Neural cell (in vitro differentiated cells): ENCODE measurements around the gene MND1. TPM values are rescaled to one million over a fixed set of nuclear protein-coding genes. Genes with fewer than 3 reads are reported as not detected.

ENCODE experiments used
- H2AFZ ChIP-seq: fragments of 200-600, 300-800 bp; sonication (generic), shearing (Covaris generic); 2 replicates; pipeline ENCODE4 v1.6.0; 2014; ENCODE audit warnings: low read depth, mild to moderate bottlenecking, antibody characterized with exemption, low read length, moderate library complexity
- H3F3A ChIP-seq: fragments of 200-600 bp; shearing (Covaris generic); 2 replicates; pipeline ENCODE4 v1.6.1; 2016; ENCODE audit warnings: mild to moderate bottlenecking, moderate library complexity, mixed read lengths, antibody characterized with exemption, low read length; ENCODE audit not compliant: insufficient read depth, poor library complexity, severe bottlenecking
- H3K27ac ChIP-seq: fragments of 200-600, 300-800 bp; sonication (generic), shearing (Covaris generic); 2 replicates; pipeline ENCODE4 v1.5.1; 2014; ENCODE audit warnings: mild to moderate bottlenecking, low read length, moderate library complexity
- H3K27me3 ChIP-seq: fragments of 300-800, 200-600 bp; sonication (generic), shearing (Covaris generic); 2 replicates; pipeline ENCODE4 v1.6.0; 2014; ENCODE audit warnings: mild to moderate bottlenecking, low read depth, low read length, moderate library complexity; ENCODE audit not compliant: insufficient read depth
- H3K36me3 ChIP-seq: fragments of 300-800, 200-600 bp; sonication (generic), shearing (Covaris generic); 2 replicates; pipeline ENCODE4 v1.5.1; 2014; ENCODE audit warnings: mild to moderate bottlenecking, antibody characterized with exemption, low read length, moderate library complexity; ENCODE audit not compliant: insufficient read depth
- H3K4me2 ChIP-seq: fragments of 300-800, 200-600 bp; sonication (generic), shearing (Covaris generic); 2 replicates; pipeline ENCODE4 v1.6.0; 2014; ENCODE audit warnings: mild to moderate bottlenecking, low read length
- H3K4me3 ChIP-seq: fragments of 300-800, 200-600 bp; sonication (generic), shearing (Covaris generic); 2 replicates; pipeline ENCODE4 v1.5.1; 2014; ENCODE audit warnings: mild to moderate bottlenecking, low read length, moderate library complexity
- H3K79me2 ChIP-seq: fragments of 200-600 bp; shearing (Covaris generic); replicated peaks from 2 replicates; pipeline ENCODE4 v1.6.0; 2014; ENCODE audit warnings: mild to moderate bottlenecking, low read length, moderate library complexity; ENCODE audit not compliant: insufficient read depth
- H3K9ac ChIP-seq: fragments of 300-800, 200-600 bp; sonication (generic), shearing (Covaris generic); 2 replicates; pipeline ENCODE4 v1.6.1; 2016; ENCODE audit warnings: mild to moderate bottlenecking, low read length, mixed read lengths
- H3K9me2 ChIP-seq: fragments of 200-600 bp; shearing (Covaris generic); 2 replicates; pipeline ENCODE4 v1.6.1; 2016; ENCODE audit warnings: mild to moderate bottlenecking, low read length, mixed read lengths; ENCODE audit not compliant: insufficient read depth
- H3K9me3 ChIP-seq: fragments of 200-600, 300-800 bp; sonication (generic), shearing (Covaris generic); 2 replicates; pipeline ENCODE4 v1.6.1; 2016; ENCODE audit warnings: mild to moderate bottlenecking, mixed run types, low read length, moderate library complexity, mixed read lengths
- H4K20me1 ChIP-seq: fragments of 200-600 bp; shearing (Covaris generic); 2 replicates; pipeline ENCODE4 v1.6.1; 2016; ENCODE audit warnings: mild to moderate bottlenecking, mixed run types; ENCODE audit not compliant: insufficient read depth
- EP300 ChIP-seq: fragments of 450-650 bp; conservative IDR thresholded peaks from 2 replicates; pipeline ENCODE4 v1.6.1; 2014; ENCODE audit warnings: antibody characterized with exemption, mild to moderate bottlenecking, moderate library complexity; ENCODE audit not compliant: poor library complexity, severe bottlenecking
- EZH2 ChIP-seq: fragments of 200-600, 300-800 bp; shearing (Covaris generic), sonication (generic); IDR thresholded peaks from 2 replicates; pipeline ENCODE4 v1.6.1; 2014; ENCODE audit warnings: antibody characterized with exemption, low read length, borderline replicate concordance, mild to moderate bottlenecking; ENCODE audit not compliant: insufficient read depth, poor library complexity, severe bottlenecking
- MXI1 ChIP-seq: fragments of 450-650 bp; conservative IDR thresholded peaks from 2 replicates; pipeline ENCODE4 v1.6.1; 2014; ENCODE audit warnings: antibody characterized with exemption, mild to moderate bottlenecking; ENCODE audit not compliant: poor library complexity, severe bottlenecking
- POLR2AphosphoS5 ChIP-seq: IDR thresholded peaks from 2 replicates; pipeline ENCODE4 v1.6.1; 2012
- RAD21 ChIP-seq: fragments of 450-650 bp; conservative IDR thresholded peaks from 2 replicates; pipeline ENCODE4 v1.6.1; 2014; ENCODE audit warnings: antibody characterized with exemption, mild to moderate bottlenecking, moderate library complexity
- SMC3 ChIP-seq: fragments of 450-650 bp; conservative IDR thresholded peaks from 2 replicates; pipeline ENCODE4 v1.6.1; 2014; ENCODE audit warnings: antibody characterized with exemption, mild to moderate bottlenecking, moderate library complexity; ENCODE audit not compliant: poor library complexity
- TAF1 ChIP-seq: IDR thresholded peaks from 2 replicates; pipeline ENCODE4 v1.6.1; 2012; ENCODE audit warnings: low read depth
- polyA plus RNA-seq: library from polyadenylated mRNA; depleted of rRNA; stranded (reverse); fragments of >200 nt; gene quantifications from 2 replicates; pipeline ENCODE4 v1.2.3, GENCODE V29; 2014
- TF ChIP-seq, protein P1 (sequence below): IDR thresholded peaks from 2 replicates; pipeline ENCODE4 v1.6.1; 2012; ENCODE audit warnings: borderline replicate concordance
- TF ChIP-seq, protein P2 (sequence below): fragments of 450-650 bp; IDR thresholded peaks from 2 replicates; pipeline ENCODE4 v1.5.1; 2014; ENCODE audit warnings: antibody characterized with exemption, mild to moderate bottlenecking, moderate library complexity; ENCODE audit not compliant: poor library complexity, severe bottlenecking

MND1 gene
- polyA plus RNA-seq, 1 donor from 2014 or later, result 5.6 TPM

DNA sequence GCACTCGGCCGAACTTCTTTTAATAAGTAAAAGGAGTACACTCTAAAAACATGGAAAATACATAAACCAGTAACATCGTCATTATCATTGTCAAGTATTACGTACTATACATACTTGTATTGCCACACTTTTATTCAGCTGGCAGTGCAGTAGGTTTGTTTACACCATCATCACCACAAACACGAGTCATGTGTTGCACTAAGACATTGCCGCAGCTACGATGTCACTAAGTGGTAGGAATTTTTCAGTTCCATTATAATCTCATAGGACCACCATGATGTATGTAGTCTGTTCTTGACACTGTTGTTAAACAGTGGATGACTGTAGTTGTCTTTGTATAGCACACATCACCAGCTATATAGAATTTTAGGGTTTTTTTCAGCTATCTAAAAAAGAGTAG is 73.6 kb downstream of the MND1 start:
- TF ChIP-seq, protein P1, sequence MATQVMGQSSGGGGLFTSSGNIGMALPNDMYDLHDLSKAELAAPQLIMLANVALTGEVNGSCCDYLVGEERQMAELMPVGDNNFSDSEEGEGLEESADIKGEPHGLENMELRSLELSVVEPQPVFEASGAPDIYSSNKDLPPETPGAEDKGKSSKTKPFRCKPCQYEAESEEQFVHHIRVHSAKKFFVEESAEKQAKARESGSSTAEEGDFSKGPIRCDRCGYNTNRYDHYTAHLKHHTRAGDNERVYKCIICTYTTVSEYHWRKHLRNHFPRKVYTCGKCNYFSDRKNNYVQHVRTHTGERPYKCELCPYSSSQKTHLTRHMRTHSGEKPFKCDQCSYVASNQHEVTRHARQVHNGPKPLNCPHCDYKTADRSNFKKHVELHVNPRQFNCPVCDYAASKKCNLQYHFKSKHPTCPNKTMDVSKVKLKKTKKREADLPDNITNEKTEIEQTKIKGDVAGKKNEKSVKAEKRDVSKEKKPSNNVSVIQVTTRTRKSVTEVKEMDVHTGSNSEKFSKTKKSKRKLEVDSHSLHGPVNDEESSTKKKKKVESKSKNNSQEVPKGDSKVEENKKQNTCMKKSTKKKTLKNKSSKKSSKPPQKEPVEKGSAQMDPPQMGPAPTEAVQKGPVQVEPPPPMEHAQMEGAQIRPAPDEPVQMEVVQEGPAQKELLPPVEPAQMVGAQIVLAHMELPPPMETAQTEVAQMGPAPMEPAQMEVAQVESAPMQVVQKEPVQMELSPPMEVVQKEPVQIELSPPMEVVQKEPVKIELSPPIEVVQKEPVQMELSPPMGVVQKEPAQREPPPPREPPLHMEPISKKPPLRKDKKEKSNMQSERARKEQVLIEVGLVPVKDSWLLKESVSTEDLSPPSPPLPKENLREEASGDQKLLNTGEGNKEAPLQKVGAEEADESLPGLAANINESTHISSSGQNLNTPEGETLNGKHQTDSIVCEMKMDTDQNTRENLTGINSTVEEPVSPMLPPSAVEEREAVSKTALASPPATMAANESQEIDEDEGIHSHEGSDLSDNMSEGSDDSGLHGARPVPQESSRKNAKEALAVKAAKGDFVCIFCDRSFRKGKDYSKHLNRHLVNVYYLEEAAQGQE, result no peak
- TF ChIP-seq EZH2 (no peak), MXI1 (no peak), SMC3 (no peak), RAD21 (no peak), EP300 (no peak), TAF1 (no peak), POLR2AphosphoS5 (no peak)
- TF ChIP-seq, protein P2, sequence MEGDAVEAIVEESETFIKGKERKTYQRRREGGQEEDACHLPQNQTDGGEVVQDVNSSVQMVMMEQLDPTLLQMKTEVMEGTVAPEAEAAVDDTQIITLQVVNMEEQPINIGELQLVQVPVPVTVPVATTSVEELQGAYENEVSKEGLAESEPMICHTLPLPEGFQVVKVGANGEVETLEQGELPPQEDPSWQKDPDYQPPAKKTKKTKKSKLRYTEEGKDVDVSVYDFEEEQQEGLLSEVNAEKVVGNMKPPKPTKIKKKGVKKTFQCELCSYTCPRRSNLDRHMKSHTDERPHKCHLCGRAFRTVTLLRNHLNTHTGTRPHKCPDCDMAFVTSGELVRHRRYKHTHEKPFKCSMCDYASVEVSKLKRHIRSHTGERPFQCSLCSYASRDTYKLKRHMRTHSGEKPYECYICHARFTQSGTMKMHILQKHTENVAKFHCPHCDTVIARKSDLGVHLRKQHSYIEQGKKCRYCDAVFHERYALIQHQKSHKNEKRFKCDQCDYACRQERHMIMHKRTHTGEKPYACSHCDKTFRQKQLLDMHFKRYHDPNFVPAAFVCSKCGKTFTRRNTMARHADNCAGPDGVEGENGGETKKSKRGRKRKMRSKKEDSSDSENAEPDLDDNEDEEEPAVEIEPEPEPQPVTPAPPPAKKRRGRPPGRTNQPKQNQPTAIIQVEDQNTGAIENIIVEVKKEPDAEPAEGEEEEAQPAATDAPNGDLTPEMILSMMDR, result no peak
- no peaks in the 10 kb centered on the region for H3K79me2 ChIP-seq
- H3K27ac ChIP-seq, result no peak overlapping the region
- no peak overlapping the region for H3K4me2 ChIP-seq
- H3K36me3 ChIP-seq, result no peaks in the 10 kb centered on the region
- H3K27me3 ChIP-seq, result no peaks in the 10 kb centered on the region
- no peaks in the 10 kb centered on the region for H3K9me2 ChIP-seq
- H2AFZ ChIP-seq, result no peak overlapping the region
- H3K4me3 ChIP-seq, result no peak overlapping the region
- H3F3A ChIP-seq, result no peaks in the 10 kb centered on the region
- H3K9ac ChIP-seq, result no peak overlapping the region
- H3K9me3 ChIP-seq, result no peaks in the 10 kb centered on the region
- H4K20me1 ChIP-seq, result no peaks in the 10 kb centered on the region

DNA sequence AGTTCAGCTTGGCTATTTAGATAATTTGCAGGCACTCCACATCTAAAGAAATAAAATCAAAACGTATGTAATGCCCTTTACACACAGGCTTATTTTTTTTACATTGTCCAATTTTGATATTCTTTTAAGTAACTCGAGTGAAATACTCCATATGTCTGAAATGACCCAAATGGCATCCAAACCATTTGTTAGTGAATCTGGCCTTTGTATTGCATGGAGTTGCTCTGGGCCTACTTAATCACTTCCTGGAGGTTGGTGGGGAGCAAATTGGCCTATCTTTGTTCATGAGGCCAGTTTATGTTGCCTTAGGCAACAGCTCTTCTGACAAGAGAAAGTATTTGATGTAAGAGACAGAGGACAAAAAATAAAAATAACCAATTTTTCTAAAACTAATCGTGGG is 74.1 kb downstream of the MND1 start:
- Histone ChIP-seq H3K79me2 (no peaks in the 10 kb centered on the region), H3K36me3 (no peaks in the 10 kb centered on the region), H3K4me3 (no peak overlapping the region), H3K27ac (no peak overlapping the region), H4K20me1 (no peaks in the 10 kb centered on the region), H3K9me2 (no peaks in the 10 kb centered on the region), H2AFZ (no peak overlapping the region), H3K4me2 (no peak overlapping the region), H3K9ac (no peak overlapping the region), H3K9me3 (no peaks in the 10 kb centered on the region), H3K27me3 (no peaks in the 10 kb centered on the region), H3F3A (no peaks in the 10 kb centered on the region)
- TF ChIP-seq RAD21, result no peak

DNA sequence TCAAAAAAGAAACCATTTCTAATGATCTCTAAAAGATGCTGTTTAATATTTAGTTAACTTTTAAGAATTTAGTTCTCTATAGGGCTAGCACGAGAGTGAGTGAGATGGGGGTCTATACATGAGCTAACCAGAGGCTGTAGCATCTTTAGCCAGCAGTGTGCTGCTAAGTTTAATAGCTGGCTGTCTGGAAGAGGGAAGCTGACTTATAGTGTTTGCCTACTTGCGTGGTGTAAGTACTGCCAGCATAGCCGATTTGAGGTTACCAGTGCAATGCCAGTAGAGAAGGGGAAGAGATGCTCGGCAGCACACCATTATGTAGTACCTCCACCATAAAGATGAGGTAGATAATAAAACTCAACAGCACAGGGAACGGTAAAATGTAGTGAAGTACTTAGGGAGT is 74.5 kb downstream of the MND1 start:
- Histone ChIP-seq H3K79me2 (no peaks in the 10 kb centered on the region), H3K36me3 (no peaks in the 10 kb centered on the region), H3K9me3 (no peaks in the 10 kb centered on the region), H3K9ac (no peak overlapping the region), H3K4me3 (no peak overlapping the region), H3K27ac (no peak overlapping the region), H3F3A (no peaks in the 10 kb centered on the region), H3K4me2 (no peak overlapping the region), H3K27me3 (no peaks in the 10 kb centered on the region), H4K20me1 (no peaks in the 10 kb centered on the region), H3K9me2 (no peaks in the 10 kb centered on the region), H2AFZ (no peak overlapping the region)
- no peak for TF ChIP-seq POLR2AphosphoS5
- no peak for TF ChIP-seq MXI1
- TF ChIP-seq RAD21, result no peak
- TF ChIP-seq, protein P2, result no peak
- TF ChIP-seq EP300, result no peak
- no peak for TF ChIP-seq EZH2
- TF ChIP-seq TAF1, result no peak
- TF ChIP-seq, protein P1, result no peak
- no peak for TF ChIP-seq SMC3
